GM12878 (cell line): ENCODE data around the gene LRRC8D. TPM values are rescaled to one million over a fixed set of nuclear protein-coding genes. Genes with fewer than 3 reads are reported as not detected.

ENCODE experiments used
- ATAC-seq: fragments of 200-7000 bp; cut with Tn5 transposase; 3 replicates; pipeline ENCODE4 v1.9.1; 2020; ENCODE audit warnings: mild to moderate bottlenecking, moderate library complexity
- BruUV-seq: library from RNA; stranded (reverse); fragments of 400-500 nt; replicated peaks from 2 replicates; lab custom pipeline; 2021; lab: Mats Ljungman, UMichigan
- CTCF ChIA-PET: fragments of 300-600 bp; sonication (Branson Sonifier 250); formaldehyde crosslinking; extraction: SDS; loops from one replicate; lab custom pipeline; 2021; ENCODE audit warnings: inconsistent platforms; lab: Yijun Ruan, JAX
- POLR2A ChIA-PET: fragments of 350-600 bp; formaldehyde crosslinking; extraction: SDS; loops from one replicate; lab custom pipeline; 2021; ENCODE audit warnings: inconsistent platforms; lab: Charles Lee
- RAD21 ChIA-PET: fragments of 300-600 bp; sonication (Branson Sonifier 250); formaldehyde crosslinking; loops from one replicate; lab custom pipeline; 2023; ENCODE audit warnings: antibody characterized with exemption; ENCODE audit not compliant: unreplicated experiment; lab: Charles Lee
- SMC1A ChIA-PET: fragments of 300-600 bp; sonication (Branson Sonifier 250); formaldehyde crosslinking; loops from one replicate; lab custom pipeline; 2023; ENCODE audit not compliant: unreplicated experiment, uncharacterized antibody; lab: Charles Lee
- DNase-seq: peaks from one replicate; pipeline ENCODE4 v3.0.0-alpha.2; 2011; ENCODE audit warnings: low read depth, low spot score
- FAIRE-seq: peaks from 3 replicates; lab custom pipeline; 2011; peaks lifted over from hg19 to GRCh38; lab: Jason Lieb, UNC
- H2AFZ ChIP-seq: 2 replicates; pipeline ENCODE4 v1.6.0; 2011; ENCODE audit warnings: low read depth, low read length, control low read depth; ENCODE audit not compliant: control insufficient read depth
- H3K27ac ChIP-seq: 2 replicates; pipeline ENCODE4 v1.5.1; 2011; ENCODE audit warnings: control low read depth; ENCODE audit not compliant: control insufficient read depth, insufficient read depth
- H3K27me3 ChIP-seq, 2 experiments: replicated peaks in 1 of 2; 2 replicates each; pipeline versions ENCODE4 v1.6.0 to v1.6.1; 2011; ENCODE audit warnings: low read length in 1 of 2; ENCODE audit not compliant: control insufficient read depth in 2 of 2, insufficient read depth in 2 of 2
- H3K36me3 ChIP-seq, 2 experiments: 2 replicates each; pipeline ENCODE4 v1.5.1; 2011; ENCODE audit warnings: low read length in 1 of 2; ENCODE audit not compliant: control insufficient read depth in 2 of 2, insufficient read depth in 2 of 2
- H3K4me1 ChIP-seq: 2 replicates; pipeline ENCODE4 v1.6.1; 2011; ENCODE audit warnings: mild to moderate bottlenecking, low read length, moderate library complexity, mixed read lengths; ENCODE audit not compliant: control insufficient read depth, insufficient read depth
- H3K4me2 ChIP-seq: 2 replicates; pipeline ENCODE4 v1.6.0; 2011; ENCODE audit warnings: control low read depth; ENCODE audit not compliant: control insufficient read depth, insufficient read depth
- H3K4me3 ChIP-seq: fragments of 200-600 bp; sonication (generic); 2 replicates; pipeline ENCODE4 v1.5.1; 2016
- H3K79me2 ChIP-seq: 2 replicates; pipeline ENCODE4 v1.6.0; 2011; ENCODE audit warnings: low read length; ENCODE audit not compliant: control insufficient read depth, insufficient read depth
- H3K9ac ChIP-seq: 2 replicates; pipeline ENCODE4 v1.8.0; 2011; ENCODE audit warnings: low read length, control low read depth, mixed read lengths; ENCODE audit not compliant: control insufficient read depth, insufficient read depth
- H3K9me3 ChIP-seq: replicated peaks from 3 replicates; pipeline ENCODE4 v1.5.1; 2011; ENCODE audit warnings: mild to moderate bottlenecking, low read length; ENCODE audit not compliant: control insufficient read depth, insufficient read depth
- H4K20me1 ChIP-seq: 2 replicates; pipeline ENCODE4 v1.6.0; 2011; ENCODE audit not compliant: control insufficient read depth, insufficient read depth
- ASH2L ChIP-seq: fragments of 300-600, 200-600 bp; sonication (generic); IDR thresholded peaks from 2 replicates; pipeline ENCODE4 v1.6.1; 2017; ENCODE audit warnings: low read depth, mild to moderate bottlenecking, borderline replicate concordance
- BCL3 ChIP-seq: IDR thresholded peaks from 2 replicates; pipeline ENCODE4 v1.6.1; 2011; ENCODE audit warnings: borderline replicate concordance, low read depth, mild to moderate bottlenecking, moderate library complexity, low read length; ENCODE audit not compliant: insufficient read depth, poor library complexity, severe bottlenecking
- CBFB ChIP-seq: IDR thresholded peaks from 2 replicates; pipeline ENCODE4 v1.6.1; 2016; ENCODE audit warnings: antibody characterized with exemption, low read depth
- CREM ChIP-seq: IDR thresholded peaks from 2 replicates; pipeline ENCODE4 v1.6.1; 2014; ENCODE audit warnings: antibody characterized with exemption, low read depth
- FOXK2 ChIP-seq: fragments of 450-650 bp; IDR thresholded peaks from 2 replicates; pipeline ENCODE4 v1.6.1; 2017; ENCODE audit warnings: mild to moderate bottlenecking, moderate library complexity
- HDGF ChIP-seq: fragments of 450-650 bp; IDR thresholded peaks from 2 replicates; pipeline ENCODE4 v1.6.1; 2016; ENCODE audit warnings: antibody characterized with exemption
- LARP7 ChIP-seq: fragments of 450-650 bp; IDR thresholded peaks from 2 replicates; pipeline ENCODE4 v1.6.1; 2017; ENCODE audit warnings: mild to moderate bottlenecking
- MEF2A ChIP-seq: IDR thresholded peaks from 2 replicates; pipeline ENCODE4 v1.6.1; 2011; ENCODE audit warnings: low read depth, mild to moderate bottlenecking, low read length, moderate library complexity; ENCODE audit not compliant: insufficient read depth
- RAD51 ChIP-seq: fragments of 450-650 bp; IDR thresholded peaks from 2 replicates; pipeline ENCODE4 v1.6.1; 2016; ENCODE audit warnings: moderate library complexity, mild to moderate bottlenecking, inconsistent platforms
- RELA ChIP-seq: fragments of 450-650 bp; IDR thresholded peaks from 2 replicates; pipeline ENCODE4 v1.8.0; 2014; ENCODE audit warnings: borderline replicate concordance; ENCODE audit not compliant: partially characterized antibody
- RELB ChIP-seq: fragments of 450-650 bp; IDR thresholded peaks from 2 replicates; pipeline ENCODE4 v1.6.1; 2017; ENCODE audit warnings: low read depth, mild to moderate bottlenecking, moderate library complexity
- SMAD5 ChIP-seq: IDR thresholded peaks from 2 replicates; pipeline ENCODE4 v1.6.1; 2016; ENCODE audit warnings: antibody characterized with exemption, low read depth
- SPI1 ChIP-seq: IDR thresholded peaks from 2 replicates; pipeline ENCODE4 v1.6.1; 2011; ENCODE audit warnings: low read depth, mild to moderate bottlenecking, low read length, moderate library complexity, borderline replicate concordance; ENCODE audit not compliant: insufficient read depth
- SREBF1 ChIP-seq: IDR thresholded peaks from 2 replicates; pipeline ENCODE4 v1.6.1; 2012; ENCODE audit warnings: mild to moderate bottlenecking, low read length
- STAT1 ChIP-seq: fragments of 450-650 bp; conservative IDR thresholded peaks from 2 replicates; pipeline ENCODE4 v1.6.1; 2014; ENCODE audit warnings: antibody characterized with exemption, mild to moderate bottlenecking
- STAT3 ChIP-seq: IDR thresholded peaks from 2 replicates; pipeline ENCODE4 v1.6.1; 2011; ENCODE audit warnings: low read depth, low read length, improper control_type of control experiment
- TAF1 ChIP-seq: IDR thresholded peaks from 2 replicates; pipeline ENCODE4 v1.6.1; 2011; ENCODE audit warnings: mild to moderate bottlenecking, low read depth, low read length, borderline replicate concordance
- TCF12 ChIP-seq: IDR thresholded peaks from 2 replicates; pipeline ENCODE4 v1.6.1; 2011; ENCODE audit warnings: low read depth, mild to moderate bottlenecking, low read length
- ZBTB4 ChIP-seq: fragments of 450-650 bp; formaldehyde crosslinking; IDR thresholded peaks from 2 replicates; pipeline ENCODE4 v1.4.0; 2022; ENCODE audit warnings: mild to moderate bottlenecking, moderate library complexity
- WGBS: methylation state at CpG from one replicate; pipeline ENCODE4 v1.1.6; 2016; ENCODE audit warnings: low lambda C conversion rate; ENCODE audit not compliant: insufficient replicate concordance, insufficient coverage; ENCODE audit errors: missing lambda C conversion rate; 5-methylcytosine and 5-hydroxymethylcytosine counted together
- in situ Hi-C: fragments of 300-500 bp; cut with MboI; formaldehyde crosslinking; loops from 9 replicates; pipeline ENCODE4 v1.14.3; 2018; ENCODE audit warnings: mixed read lengths
- intact Hi-C: fragments of 100-400 bp; cut with micrococcal nuclease; formaldehyde crosslinking; loops from one replicate; pipeline ENCODE4 v1.14.2; 2022; ENCODE audit not compliant: unreplicated experiment
- polyA plus RNA-seq, 11 experiments: library from polyadenylated mRNA; depleted of rRNA in 4 of 11; unstranded in 6 of 11; stranded (reverse) in 5 of 11; fragments of >200 nt; fragmentation: Nextera tagmentation in 4 of 11; fragmentation: Illumina TruSeq in 1 of 11; extraction: Ambion mirVana in 4 of 11; extraction: Trizol in 1 of 11; gene quantifications; 1 replicate in 1 of 11; 2 replicates in 10 of 11; pipeline versions ENCODE4 v1.2.1 to v1.2.3, GENCODE V29; 2011 to 2016; ENCODE audit warnings: inconsistent platforms in 2 of 11, missing spikeins in 2 of 11, low read depth in 1 of 11
- total RNA-seq, 4 experiments: library from RNA; depleted of rRNA in 3 of 4; stranded (reverse); fragments of >200 nt in 3 of 4; fragmentation: Illumina TruSeq in 1 of 4; extraction: Trizol in 1 of 4; gene quantifications; 2 replicates each; pipeline versions ENCODE4 v1.2.1 to v1.2.3, GENCODE V29; 2013 to 2021

LRRC8D gene
- total and polyA plus RNA-seq, 10 of the 15 experiments (the other 5 are each of a cell fraction or from before 2014, with no cell fraction given), result 5.6 to 44.1 (median 26.8) TPM

GRCh38 chr1:89839516-89839915, 18.7 kb downstream of the LRRC8D start:
- Histone ChIP-seq H3K27me3 (no peaks in the 10 kb centered on the region), H3K9ac (no peak overlapping the region), H3K4me1 (peaks cover 6% of the 10 kb centered on the region), H3K4me2 (no peak overlapping the region), H3K79me2 (peaks cover 7% of the 10 kb centered on the region; the same call in 1 of the 2 replicates), H3K4me3 (no peak overlapping the region), H3K36me3 (no peaks in the 10 kb centered on the region), H3K9me3 (no peaks in the 10 kb centered on the region), H3K27ac (no peak overlapping the region)
- no peak for DNase-seq
- 96% methylated on average over 3 of the region's 3 CpGs for WGBS
- ATAC-seq, result no peak
- ChIA-PET CTCF (interaction anchor here (0.9 kb wide), 1 partner anchor 77 kb away, joined by 4 read pairs; no protein-coding TSS in a partner anchor), POLR2A (interaction anchor here (1.7 kb wide), 1 partner anchor 14 kb away, joined by 5 read pairs; no protein-coding TSS in a partner anchor), RAD21 (no interaction called here), SMC1A (interaction anchor here (0.9 to 1.4 kb wide), 4 partner anchors 12 to 19 kb away, joined by 3 to 5 read pairs (median 4); partner anchors contain the start of gene LRRC8D)
- in situ Hi-C loops, result no loop called here
- TF ChIP-seq SREBF1, result no peak
- TF ChIP-seq BCL3, result no peak
- no peak for TF ChIP-seq CBFB
- no peak for TF ChIP-seq RELA
- no peak for TF ChIP-seq SPI1
- no peak for TF ChIP-seq ASH2L
- no peak for TF ChIP-seq TCF12
- no peak for TF ChIP-seq SMAD5
- TF ChIP-seq ZBTB4 (CRISPR knock-in tag), result no peak
- TF ChIP-seq HDGF, result no peak
- no peak for TF ChIP-seq RAD51
- TF ChIP-seq FOXK2, result no peak
- TF ChIP-seq LARP7, result no peak
- TF ChIP-seq RELB, result no peak
- no peak for TF ChIP-seq TAF1
- no peak for TF ChIP-seq STAT3
- TF ChIP-seq MEF2A, result no peak
- TF ChIP-seq CREM, result no peak
- no peak for TF ChIP-seq STAT1
- TF ChIP-seq, all 136 proteins: peak for 0
- no TSS peak for BruUV-seq
- intact Hi-C loops, result no loop called here
- no peak for FAIRE-seq
- no peaks in the 10 kb centered on the region for H4K20me1 ChIP-seq
- H2AFZ ChIP-seq, result no peak overlapping the region
